GM18867 (cell line): ENCODE results near the gene SRCIN1.
"Not testable (repeated sequence)": the region's sequence is repeated elsewhere in the genome, so short reads cannot be mapped to it uniquely, and the experiment has no call there.

ENCODE experiments used
- ATAC-seq: cut with Tn5 transposase; IDR thresholded peaks from one replicate; pipeline ENCODE4 v1.9.1; 2021; ENCODE audit warnings: mild to moderate bottlenecking, moderate library complexity; ENCODE audit not compliant: unreplicated experiment

SRCIN1 gene

GRCh38 chr17:38605841-38606645, at the start of gene SRCIN1:
SRCIN1 (minus strand) TSS chr17:38605952; CDS start chr17:38605705, 247 bp downstream.
- ATAC-seq, result no peak

GRCh38 chr17:38654411-38655398, 49.0 kb upstream of the SRCIN1 start:
- ATAC-seq, result no peak

- ATAC-seq, result no peak
Measured at GRCh38 chr17:38653679-38654078, 47.9 kb upstream of the SRCIN1 start.

- no peak for ATAC-seq
Measured at GRCh38 chr17:38653230-38653629, 47.5 kb upstream of the SRCIN1 start.

- ATAC-seq, result not testable (repeated sequence)
Measured at GRCh38 chr17:38650653-38651173, 45.0 kb upstream of the SRCIN1 start.

GRCh38 chr17:38637951-38638350, 32.2 kb upstream of the SRCIN1 start:
- ATAC-seq, result no peak

- no peak for ATAC-seq
Measured at GRCh38 chr17:38636054-38636453, 30.3 kb upstream of the SRCIN1 start.

- no peak for ATAC-seq
Measured at GRCh38 chr17:38632334-38632733, 26.6 kb upstream of the SRCIN1 start.

- ATAC-seq, result no peak
Measured at GRCh38 chr17:38628441-38628840, 22.7 kb upstream of the SRCIN1 start.

GRCh38 chr17:38627957-38628356, 22.2 kb upstream of the SRCIN1 start:
- ATAC-seq, result no peak

- not testable (repeated sequence) for ATAC-seq
Measured at GRCh38 chr17:38626606-38627226, 21.0 kb upstream of the SRCIN1 start.

- no peak for ATAC-seq
Measured at GRCh38 chr17:38625482-38625881, 19.7 kb upstream of the SRCIN1 start.

- ATAC-seq, result peak; percentile 81
Measured at GRCh38 chr17:38624782-38625355, 19.1 kb upstream of the SRCIN1 start.

- no peak for ATAC-seq
Measured at GRCh38 chr17:38621538-38621937, 15.8 kb upstream of the SRCIN1 start.

- no peak for ATAC-seq
Measured at GRCh38 chr17:38620551-38621277, 15.0 kb upstream of the SRCIN1 start.

GRCh38 chr17:38619937-38620550, 14.3 kb upstream of the SRCIN1 start:
- ATAC-seq, result no peak

GRCh38 chr17:38619451-38619795, 13.7 kb upstream of the SRCIN1 start:
- ATAC-seq, result no peak

GRCh38 chr17:38617967-38618760, 12.4 kb upstream of the SRCIN1 start:
- ATAC-seq, result no peak
